ENCODE data around the gene CGB8.

DNA sequence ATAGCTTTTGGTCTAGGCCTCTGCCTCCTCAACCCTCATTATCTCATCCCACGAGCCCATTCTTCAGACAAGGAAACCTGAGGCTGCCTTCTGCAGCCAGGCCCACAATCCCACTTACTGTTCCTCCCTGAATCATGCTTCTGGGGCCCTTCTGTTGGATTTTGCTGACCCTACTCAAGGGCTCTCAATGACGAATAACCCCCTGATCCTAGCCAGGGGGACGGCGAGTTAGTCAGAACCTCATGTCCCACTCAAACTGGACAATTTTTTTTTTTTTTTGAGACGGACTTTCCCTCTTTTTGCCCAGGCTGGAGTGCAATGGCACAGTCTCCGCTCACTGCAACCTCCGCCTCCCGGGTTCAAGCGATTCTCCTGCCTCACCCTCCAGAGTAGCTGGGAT, 26.8 kb downstream of the CGB8 start:
- no peak for TF ChIP-seq EZH2 (IDR thresholded peaks at IDR 0.05; ENCODE audit: borderline replicate concordance, low read depth, low read length, severe bottlenecking)
- TF ChIP-seq, protein P1, sequence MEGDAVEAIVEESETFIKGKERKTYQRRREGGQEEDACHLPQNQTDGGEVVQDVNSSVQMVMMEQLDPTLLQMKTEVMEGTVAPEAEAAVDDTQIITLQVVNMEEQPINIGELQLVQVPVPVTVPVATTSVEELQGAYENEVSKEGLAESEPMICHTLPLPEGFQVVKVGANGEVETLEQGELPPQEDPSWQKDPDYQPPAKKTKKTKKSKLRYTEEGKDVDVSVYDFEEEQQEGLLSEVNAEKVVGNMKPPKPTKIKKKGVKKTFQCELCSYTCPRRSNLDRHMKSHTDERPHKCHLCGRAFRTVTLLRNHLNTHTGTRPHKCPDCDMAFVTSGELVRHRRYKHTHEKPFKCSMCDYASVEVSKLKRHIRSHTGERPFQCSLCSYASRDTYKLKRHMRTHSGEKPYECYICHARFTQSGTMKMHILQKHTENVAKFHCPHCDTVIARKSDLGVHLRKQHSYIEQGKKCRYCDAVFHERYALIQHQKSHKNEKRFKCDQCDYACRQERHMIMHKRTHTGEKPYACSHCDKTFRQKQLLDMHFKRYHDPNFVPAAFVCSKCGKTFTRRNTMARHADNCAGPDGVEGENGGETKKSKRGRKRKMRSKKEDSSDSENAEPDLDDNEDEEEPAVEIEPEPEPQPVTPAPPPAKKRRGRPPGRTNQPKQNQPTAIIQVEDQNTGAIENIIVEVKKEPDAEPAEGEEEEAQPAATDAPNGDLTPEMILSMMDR (IDR thresholded peaks at IDR 0.05; ENCODE audit: borderline replicate concordance, extremely low read depth, low read length, poor library complexity, severe bottlenecking), result no peak
